Thymus (tissue), 14 donors: ENCODE data around the gene PPP1R2C. TPM values are rescaled to one million over a fixed set of nuclear protein-coding genes. Genes with fewer than 3 reads are reported as not detected.

Source experiments
- DNase-seq, 9 donors: peaks; one replicate each; pipeline ENCODE4 v3.0.0-alpha.2; 2013; ENCODE audit warnings: low spot score in 9 of 9, low read depth in 6 of 9, missing footprints in 1 of 9
- H3K27ac ChIP-seq, 2 donors: one replicate each; pipeline ENCODE4 v1.5.1; 2013; ENCODE audit warnings: control low read depth in 1 of 2, low read depth in 1 of 2, low read length in 1 of 2, mild to moderate bottlenecking in 1 of 2, moderate library complexity in 1 of 2
- H3K27me3 ChIP-seq, 2 donors: one replicate each; pipeline ENCODE4 v1.5.1; 2013; ENCODE audit warnings: low read length in 1 of 2; ENCODE audit not compliant: control insufficient read depth in 2 of 2, insufficient read depth in 1 of 2
- H3K36me3 ChIP-seq, 2 donors: one replicate each; pipeline ENCODE4 v1.5.1; 2013; ENCODE audit warnings: low read length in 1 of 2, mild to moderate bottlenecking in 1 of 2, moderate library complexity in 1 of 2; ENCODE audit not compliant: control insufficient read depth in 2 of 2, insufficient read depth in 2 of 2
- H3K4me1 ChIP-seq, 2 donors: one replicate each; pipeline ENCODE4 v1.5.1; 2013; ENCODE audit warnings: low read length in 2 of 2; ENCODE audit not compliant: control insufficient read depth in 2 of 2, insufficient read depth in 2 of 2
- H3K4me3 ChIP-seq, 2 donors: one replicate each; pipeline ENCODE4 v1.5.1; 2013; ENCODE audit warnings: low read length in 2 of 2, control low read depth in 1 of 2, mild to moderate bottlenecking in 1 of 2
- H3K9me3 ChIP-seq, 2 donors: one replicate each; pipeline ENCODE4 v1.5.1; 2013; ENCODE audit warnings: low read length in 1 of 2, mild to moderate bottlenecking in 1 of 2; ENCODE audit not compliant: control insufficient read depth in 2 of 2, insufficient read depth in 1 of 2
- WGBS: extraction: QIAGEN DNeasy Blood & Tissue Kit; methylation state at CpG from one replicate; pipeline ENCODE4 v1.1.7; 2013; 5-methylcytosine and 5-hydroxymethylcytosine counted together
- long read RNA-seq, 10 donors: transcript quantifications; one replicate each; lab custom pipeline, GENCODE V29; 2026
- polyA plus RNA-seq: library from polyadenylated mRNA; stranded (reverse); fragments of 200-250 nt; gene quantifications from one replicate; pipeline ENCODE4 v1.2.3, GENCODE V29; 2013
- total RNA-seq: library from RNA; stranded (reverse); fragments of 120-200 nt; gene quantifications from one replicate; pipeline ENCODE4 v1.2.4, GENCODE V29; 2013
- donor health status: healthy.

Gene PPP1R2C
- not detected for total RNA-seq
- polyA plus RNA-seq: not detected
- long read RNA-seq, donor 1: 0 reads
- long read RNA-seq, donor 2: 0 reads
- long read RNA-seq, donor 3: 0 reads
- long read RNA-seq, donor 4: 0 reads
- long read RNA-seq, donor 5: 0 reads
- long read RNA-seq, donor 6: 0 reads
- long read RNA-seq, donor 7: 0 reads
- long read RNA-seq, donor 8: 0 reads
- long read RNA-seq, donor 9: 0 reads
- long read RNA-seq, donor 10: 0 reads

- H3K27ac ChIP-seq: no peak within 1 kb of the TSS
- WGBS: 99% methylated on average over 33 of the region's 33 CpGs
- H3K4me1 ChIP-seq: peaks cover 0 to 35% of the 10 kb centered on the region in 2 donors
- H3K36me3 ChIP-seq: no peaks in the 10 kb centered on the region
- H3K4me3 ChIP-seq: no peak within 1 kb of the TSS
- peaks cover 0 to 5% of the 10 kb centered on the region in 2 donors for H3K27me3 ChIP-seq
- H3K9me3 ChIP-seq: peaks cover 2 to 10% of the 10 kb centered on the region in 2 donors
- DNase-seq: no peak
Observed at GRCh38 chrX:42778096-42778495, at the start of gene PPP1R2C. Gene PPP1R2C, minus strand, starts transcription at chrX:42778163. Its CDS starts 84 bp downstream, at chrX:42778079.

GRCh38 chrX:42825201-42825600, 47.2 kb upstream of the PPP1R2C start:
- no peak for DNase-seq
- Histone ChIP-seq H3K27me3 (no peaks in the 10 kb centered on the region), H3K4me1 (no peaks in the 10 kb centered on the region), H3K4me3 (no peak overlapping the region), H3K27ac (no peak overlapping the region), H3K36me3 (no peaks in the 10 kb centered on the region), H3K9me3 (peaks cover 0 to 7% of the 10 kb centered on the region in 2 donors)
- WGBS: 98% methylated on average over 3 of the region's 3 CpGs

DNA sequence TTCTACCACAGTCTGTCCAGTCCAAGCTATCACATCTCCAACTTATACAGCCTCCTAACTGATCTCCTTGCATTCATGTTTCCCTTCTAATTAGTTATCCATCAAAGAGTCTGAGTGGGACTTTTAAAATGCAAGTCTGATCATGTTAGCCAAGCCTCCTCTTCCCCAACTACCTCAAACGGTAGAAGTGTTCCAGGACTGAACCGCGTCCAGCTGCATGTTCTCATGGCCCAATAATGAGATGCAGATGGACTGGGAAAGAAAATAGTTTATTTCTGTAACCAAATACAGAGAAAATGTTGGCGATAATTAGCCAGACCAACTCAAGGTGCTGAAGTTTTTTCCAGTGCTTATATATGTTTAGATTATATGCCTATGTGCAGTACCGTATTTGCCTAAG, 46.6 kb upstream of the PPP1R2C start:
- H3K4me1 ChIP-seq: no peaks in the 10 kb centered on the region
- H3K27me3 ChIP-seq: no peaks in the 10 kb centered on the region
- WGBS: 97% methylated on average over 5 of the region's 5 CpGs
- no peak for DNase-seq
- no peak overlapping the region for H3K4me3 ChIP-seq
- peaks cover 0 to 3% of the 10 kb centered on the region in 2 donors for H3K9me3 ChIP-seq
- no peaks in the 10 kb centered on the region for H3K36me3 ChIP-seq
- no peak overlapping the region for H3K27ac ChIP-seq

DNA sequence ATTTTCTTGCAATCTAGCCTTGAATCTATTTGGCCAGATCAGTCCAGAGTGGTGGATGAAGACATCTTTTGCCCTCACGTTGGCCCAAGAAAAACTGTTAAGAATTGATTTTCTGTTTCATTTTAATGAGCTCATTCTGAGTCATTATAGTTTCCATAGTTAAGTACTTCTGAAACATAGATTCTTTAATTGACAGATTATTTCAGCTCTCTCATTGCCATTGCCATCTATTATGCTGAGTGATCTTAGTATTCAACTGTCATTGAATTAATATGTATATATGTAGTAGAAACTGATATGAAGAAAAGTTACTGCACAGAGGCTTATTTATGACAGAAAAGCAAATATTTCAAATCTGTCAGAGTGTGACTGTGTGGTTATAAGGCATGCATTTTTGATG, 45.5 kb upstream of the PPP1R2C start:
- H3K9me3 ChIP-seq: peaks cover 0 to 5% of the 10 kb centered on the region in 2 donors
- no peak overlapping the region for H3K4me3 ChIP-seq
- DNase-seq: no peak
- no peaks in the 10 kb centered on the region for H3K27me3 ChIP-seq
- no peaks in the 10 kb centered on the region for H3K36me3 ChIP-seq
- no peaks in the 10 kb centered on the region for H3K4me1 ChIP-seq
- H3K27ac ChIP-seq: no peak overlapping the region
- 90% methylated on average over 1 of the region's 1 CpG for WGBS

- Histone ChIP-seq H3K27me3 (no peaks in the 10 kb centered on the region), H3K27ac (no peak overlapping the region), H3K4me3 (no peak overlapping the region), H3K36me3 (no peaks in the 10 kb centered on the region), H3K9me3 (peaks cover 0 to 9% of the 10 kb centered on the region in 2 donors), H3K4me1 (no peaks in the 10 kb centered on the region)
- 97% methylated on average over 7 of the region's 7 CpGs for WGBS
- no peak for DNase-seq
Observed at GRCh38 chrX:42821803-42822443, 44.0 kb upstream of the PPP1R2C start.

GRCh38 chrX:42818151-42818921, 40.4 kb upstream of the PPP1R2C start:
- Histone ChIP-seq H3K4me3 (no peak overlapping the region), H3K9me3 (peaks cover 0 to 17% of the 10 kb centered on the region in 2 donors), H3K27ac (no peak overlapping the region), H3K36me3 (no peaks in the 10 kb centered on the region), H3K4me1 (no peaks in the 10 kb centered on the region), H3K27me3 (no peaks in the 10 kb centered on the region)
- 96% methylated on average over 17 of the region's 17 CpGs for WGBS
- DNase-seq: no peak

- Histone ChIP-seq H3K9me3 (no peaks in the 10 kb centered on the region), H3K4me3 (no peak overlapping the region), H3K36me3 (no peaks in the 10 kb centered on the region), H3K27me3 (no peaks in the 10 kb centered on the region), H3K4me1 (no peaks in the 10 kb centered on the region), H3K27ac (no peak overlapping the region)
- peak in 1 of 9 donors; percentile 18 for DNase-seq
- WGBS: 60% methylated on average over 2 of the region's 2 CpGs
Observed at GRCh38 chrX:42809569-42809968, 31.6 kb upstream of the PPP1R2C start.

DNA sequence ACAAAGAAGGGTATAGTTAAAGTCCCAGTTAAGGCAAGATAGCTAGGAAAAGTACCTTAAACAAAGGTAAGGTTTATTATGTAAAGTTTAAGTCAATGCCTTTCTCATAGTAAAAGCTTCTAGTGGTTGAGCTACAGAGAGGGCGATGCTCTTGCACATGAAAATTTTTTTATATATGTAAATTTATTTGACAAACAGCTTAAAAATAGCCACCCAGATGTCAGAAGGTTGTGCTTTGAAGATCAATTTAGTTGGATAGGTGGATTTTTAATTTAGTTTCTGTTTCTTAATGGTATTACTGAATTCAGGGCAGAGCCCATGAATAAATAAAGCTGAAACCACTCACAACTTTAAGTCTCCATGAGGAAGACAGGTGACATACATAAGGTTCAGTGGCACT, 29.4 kb upstream of the PPP1R2C start:
- Histone ChIP-seq H3K36me3 (no peaks in the 10 kb centered on the region), H3K4me1 (no peaks in the 10 kb centered on the region), H3K27ac (no peak overlapping the region), H3K4me3 (no peak overlapping the region), H3K9me3 (no peaks in the 10 kb centered on the region), H3K27me3 (no peaks in the 10 kb centered on the region)
- no peak for DNase-seq
- 100% methylated on average over 1 of the region's 1 CpG for WGBS

- H3K4me3 ChIP-seq: no peak overlapping the region
- 96% methylated on average over 2 of the region's 2 CpGs for WGBS
- no peak for DNase-seq
- no peaks in the 10 kb centered on the region for H3K36me3 ChIP-seq
- no peaks in the 10 kb centered on the region for H3K9me3 ChIP-seq
- no peaks in the 10 kb centered on the region for H3K27me3 ChIP-seq
- H3K4me1 ChIP-seq: no peaks in the 10 kb centered on the region
- H3K27ac ChIP-seq: no peak overlapping the region
Observed at GRCh38 chrX:42804524-42804923, 26.6 kb upstream of the PPP1R2C start.
